SH-SY5Y (cell line): Measurements from ENCODE around the gene SKAP1.

ENCODE experiments used
- GATA2 ChIP-seq: IDR thresholded peaks from 2 replicates; pipeline ENCODE4 v1.6.1; 2011; ENCODE audit warnings: mild to moderate bottlenecking, low read depth, low read length
- GATA3 ChIP-seq: IDR thresholded peaks from 2 replicates; pipeline ENCODE4 v1.6.1; 2011; ENCODE audit warnings: low read depth, mild to moderate bottlenecking, low read length, moderate library complexity

- TF ChIP-seq GATA2, result no peak
- TF ChIP-seq GATA3, result no peak
Observed at GRCh38 chr17:48162946-48163506, 267.0 kb downstream of the SKAP1 start.
